Ishikawa (cell line): ENCODE results near the gene GRXCR2.

ENCODE experiments used
- EGR1 ChIP-seq: IDR thresholded peaks from 2 replicates; pipeline ENCODE4 v1.6.1; 2012
- EP300 ChIP-seq: IDR thresholded peaks from 2 replicates; pipeline ENCODE4 v1.6.1; 2012; ENCODE audit warnings: borderline replicate concordance
- NFIC ChIP-seq: IDR thresholded peaks from 2 replicates; pipeline ENCODE4 v1.6.1; 2012
- RAD21 ChIP-seq: IDR thresholded peaks from 2 replicates; pipeline ENCODE4 v1.6.1; 2012; ENCODE audit warnings: low read depth
- REST ChIP-seq: IDR thresholded peaks from 2 replicates; pipeline ENCODE4 v1.6.1; 2012; ENCODE audit warnings: low read depth, mild to moderate bottlenecking
- TEAD4 ChIP-seq: IDR thresholded peaks from 2 replicates; pipeline ENCODE4 v1.6.1; 2012
- YY1 ChIP-seq: IDR thresholded peaks from 2 replicates; pipeline ENCODE4 v1.6.1; 2012; ENCODE audit warnings: low read depth
- ZBTB7A ChIP-seq: IDR thresholded peaks from 2 replicates; pipeline ENCODE4 v1.6.1; 2012; ENCODE audit warnings: low read depth

GRCh38 chr5:145908206-145908960, 35.6 kb upstream of the GRXCR2 start:
- TF ChIP-seq EGR1 (no peak), TEAD4 (no peak), RAD21 (peak; percentile 43), REST (no peak), ZBTB7A (no peak), YY1 (no peak), EP300 (no peak), NFIC (no peak)
